ENCODE measurements around the gene TYRP1. TPM values are rescaled to one million over a fixed set of nuclear protein-coding genes. Genes with fewer than 3 reads are reported as not detected.
A peak's percentile ranks its signal among the peaks of the same experiment; 100 is the strongest.

TYRP1 gene
- total RNA-seq, 1 experiment from 2014 or later: 3.4 TPM

DNA sequence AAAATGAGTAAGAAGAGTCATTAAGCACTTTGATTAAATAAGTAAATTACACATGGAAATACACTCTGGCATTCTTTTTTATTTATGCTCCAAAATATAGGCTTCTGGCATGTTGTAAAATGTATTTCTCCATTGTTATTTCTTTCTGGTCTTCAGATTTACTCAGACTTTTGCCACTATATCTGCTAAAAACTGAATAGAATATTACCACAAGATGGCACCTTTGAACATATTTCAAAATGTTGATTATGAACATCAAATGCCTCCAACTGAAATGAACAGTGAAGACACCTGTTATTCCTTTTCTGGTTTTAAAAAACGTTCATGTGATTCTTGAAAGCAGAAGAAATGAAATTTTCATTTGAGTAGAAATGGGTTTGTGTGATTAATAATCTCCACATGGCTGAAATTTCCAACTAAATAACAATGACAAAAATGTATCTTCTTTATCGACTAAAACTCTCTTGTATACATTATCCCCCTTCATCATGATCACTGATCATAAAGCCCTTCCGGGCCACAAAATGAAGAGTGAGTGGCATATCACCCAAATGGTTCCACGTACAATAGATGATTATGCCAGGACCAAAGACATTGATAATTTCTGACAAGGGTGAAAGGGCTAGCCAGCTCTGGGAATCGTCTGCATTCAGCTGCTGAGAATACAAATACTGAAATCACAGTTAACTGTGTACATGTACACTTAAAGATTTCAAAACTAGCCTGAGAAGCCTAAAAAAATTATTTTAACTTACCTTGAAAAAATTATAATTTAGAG, 23.8 kb downstream of the TYRP1 start:
- Histone ChIP-seq H3K36me3 (no peaks in the 10 kb centered on the region), H3K9me3 (peaks cover 4% of the 10 kb centered on the region), H3K4me3 (no peak overlapping the region), H3K27me3 (peaks cover 10% of the 10 kb centered on the region)
- DNase-seq: no peak

GRCh38 chr9:12717907-12718306, 24.7 kb downstream of the TYRP1 start:
- Histone ChIP-seq H3K4me3 (no peak overlapping the region), H3K9me3 (no peaks in the 10 kb centered on the region), H3K36me3 (no peaks in the 10 kb centered on the region), H3K27me3 (peaks cover 10% of the 10 kb centered on the region)
- no peak for DNase-seq

DNA sequence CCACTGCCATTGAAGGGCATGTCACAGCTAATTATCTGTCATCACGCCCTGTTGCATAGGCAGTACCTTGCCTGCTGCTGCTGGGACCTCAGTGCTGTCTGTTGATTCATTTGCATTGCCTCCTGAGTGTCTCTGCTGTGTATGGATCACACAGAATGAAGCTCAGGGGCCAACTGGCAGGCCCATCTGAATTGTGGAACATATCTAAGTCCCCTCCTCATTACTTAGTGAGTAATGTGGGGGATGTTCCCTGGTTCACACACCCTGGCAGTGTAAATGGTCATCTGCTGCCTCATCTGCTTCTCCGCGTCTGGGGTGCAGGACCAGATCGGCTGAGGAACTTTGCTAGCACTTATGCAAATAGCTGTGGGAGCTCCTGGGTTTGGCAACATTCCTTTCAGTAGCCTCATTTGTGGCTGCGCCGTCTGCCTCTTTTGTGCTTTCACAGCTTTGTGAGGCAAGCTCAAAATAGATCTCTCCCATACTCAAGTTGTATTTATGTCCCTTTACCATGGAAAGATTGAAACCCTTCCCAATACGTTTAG, 25.4 kb downstream of the TYRP1 start:
- Histone ChIP-seq H3K27me3 (peaks cover 10% of the 10 kb centered on the region), H3K4me3 (no peak overlapping the region), H3K9me3 (no peaks in the 10 kb centered on the region), H3K36me3 (no peaks in the 10 kb centered on the region)
- DNase-seq: peak; percentile 52

DNA sequence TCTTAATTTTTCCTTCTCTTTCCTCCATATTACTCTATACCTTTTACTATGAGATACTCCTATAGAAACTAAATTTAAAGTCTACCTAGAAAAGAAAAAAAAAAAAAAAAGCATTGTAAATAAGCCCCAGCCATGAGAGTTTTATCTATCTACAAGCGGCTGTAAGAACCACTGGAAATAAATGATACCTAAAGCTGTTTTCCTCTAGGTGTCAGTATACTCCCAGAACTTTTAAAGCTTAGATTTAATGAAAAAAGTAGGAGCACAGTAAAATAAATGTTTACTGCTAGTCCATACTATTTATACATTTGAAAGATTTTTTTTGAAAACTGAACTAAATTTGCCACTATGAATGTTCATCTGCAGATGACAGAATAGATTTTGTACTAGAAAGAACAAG, 26.2 kb downstream of the TYRP1 start:
- H3K36me3 ChIP-seq: no peaks in the 10 kb centered on the region
- DNase-seq: no peak
- H3K27me3 ChIP-seq: peaks cover 10% of the 10 kb centered on the region
- H3K4me3 ChIP-seq: no peak overlapping the region
- H3K9me3 ChIP-seq: no peaks in the 10 kb centered on the region

- Histone ChIP-seq H3K36me3 (no peaks in the 10 kb centered on the region), H3K4me3 (no peak overlapping the region), H3K27me3 (peaks cover 9% of the 10 kb centered on the region), H3K9me3 (no peaks in the 10 kb centered on the region)
- DNase-seq: no peak
Measured at GRCh38 chr9:12720551-12720950, 27.4 kb downstream of the TYRP1 start.

GRCh38 chr9:12722131-12722530, 28.9 kb downstream of the TYRP1 start:
- H3K36me3 ChIP-seq: no peaks in the 10 kb centered on the region
- no peak for DNase-seq
- no peaks in the 10 kb centered on the region for H3K27me3 ChIP-seq
- no peak overlapping the region for H3K4me3 ChIP-seq
- no peaks in the 10 kb centered on the region for H3K9me3 ChIP-seq

DNA sequence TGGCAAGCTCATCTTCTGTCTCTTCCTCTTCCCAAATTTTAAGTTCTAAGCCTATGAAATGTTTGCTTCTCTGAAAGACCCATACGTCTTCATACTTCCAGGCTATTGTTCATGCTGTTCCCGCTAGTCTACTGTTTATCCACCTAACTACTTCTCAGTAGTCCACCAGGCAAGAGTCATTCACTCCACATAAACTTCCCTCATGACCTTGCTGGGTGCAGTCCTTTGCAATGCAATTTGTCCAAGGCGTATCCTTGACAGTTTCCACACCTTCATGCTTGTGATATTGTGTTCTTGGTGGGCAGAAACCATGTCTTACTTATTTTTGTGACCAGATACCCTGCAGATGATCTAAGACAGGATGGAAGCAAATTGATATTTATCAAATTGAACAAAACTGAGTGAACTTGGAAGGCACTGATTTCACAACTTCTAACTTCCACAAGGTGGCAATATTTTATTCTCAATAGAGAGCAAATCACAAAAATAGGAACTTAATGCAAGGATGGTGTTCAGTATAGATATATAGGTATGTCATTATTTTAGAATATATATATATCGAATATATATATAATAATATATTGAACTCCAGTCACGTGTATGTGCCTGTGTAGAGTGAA, 30.3 kb downstream of the TYRP1 start:
- DNase-seq: no peak
- no peak overlapping the region for H3K4me3 ChIP-seq
- no peaks in the 10 kb centered on the region for H3K36me3 ChIP-seq
- H3K9me3 ChIP-seq: no peaks in the 10 kb centered on the region
- H3K27me3 ChIP-seq: no peaks in the 10 kb centered on the region

- H3K9me3 ChIP-seq: no peaks in the 10 kb centered on the region
- DNase-seq: no peak
- no peak overlapping the region for H3K4me3 ChIP-seq
- H3K27me3 ChIP-seq: no peaks in the 10 kb centered on the region
- H3K36me3 ChIP-seq: no peaks in the 10 kb centered on the region
Measured at GRCh38 chr9:12726795-12727194, 33.6 kb downstream of the TYRP1 start.

DNA sequence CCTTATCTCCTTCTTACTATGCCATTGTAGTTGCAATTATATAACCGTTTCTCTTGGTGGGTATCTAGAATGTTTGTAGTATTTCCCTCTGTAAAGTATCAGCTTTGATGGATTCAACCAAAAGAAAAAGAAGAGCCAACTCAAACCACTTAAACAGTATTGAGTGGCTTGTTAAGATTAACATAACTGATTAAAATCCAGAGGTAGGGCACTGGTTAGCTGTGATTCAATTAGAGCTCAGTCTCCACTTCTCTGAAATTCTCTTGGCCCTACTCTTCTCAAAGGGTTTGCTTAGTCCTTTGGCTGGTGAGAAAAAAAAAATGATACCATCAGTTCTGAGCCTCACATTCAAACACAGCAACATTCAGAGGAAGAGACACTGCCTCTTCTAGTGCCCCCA, 37.0 kb downstream of the TYRP1 start:
- no peak for DNase-seq
- Histone ChIP-seq H3K4me3 (no peak overlapping the region), H3K36me3 (no peaks in the 10 kb centered on the region), H3K9me3 (peaks cover 13% of the 10 kb centered on the region), H3K27me3 (no peaks in the 10 kb centered on the region)

DNA sequence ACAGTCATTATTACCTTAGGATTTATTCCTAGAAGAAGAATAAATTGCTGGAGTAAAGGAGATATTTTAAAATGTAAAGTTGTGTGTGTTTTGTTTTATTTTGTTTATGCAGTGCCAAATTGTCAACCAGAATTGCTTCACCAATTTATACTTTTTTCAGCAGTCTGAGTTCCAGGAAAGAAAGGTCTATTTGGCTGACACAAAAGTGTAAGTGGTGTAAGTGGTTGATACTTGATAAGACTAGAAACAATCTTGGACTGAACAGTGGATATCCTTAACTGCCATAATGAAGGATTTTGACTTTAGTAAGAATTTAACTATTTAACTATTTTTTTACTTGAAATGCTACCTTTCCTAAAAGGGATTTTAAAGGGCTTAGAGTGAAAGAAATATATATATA, 37.7 kb downstream of the TYRP1 start:
- Histone ChIP-seq H3K36me3 (no peaks in the 10 kb centered on the region), H3K4me3 (no peak overlapping the region), H3K27me3 (no peaks in the 10 kb centered on the region), H3K9me3 (peaks cover 14% of the 10 kb centered on the region)
- no peak for DNase-seq

DNA sequence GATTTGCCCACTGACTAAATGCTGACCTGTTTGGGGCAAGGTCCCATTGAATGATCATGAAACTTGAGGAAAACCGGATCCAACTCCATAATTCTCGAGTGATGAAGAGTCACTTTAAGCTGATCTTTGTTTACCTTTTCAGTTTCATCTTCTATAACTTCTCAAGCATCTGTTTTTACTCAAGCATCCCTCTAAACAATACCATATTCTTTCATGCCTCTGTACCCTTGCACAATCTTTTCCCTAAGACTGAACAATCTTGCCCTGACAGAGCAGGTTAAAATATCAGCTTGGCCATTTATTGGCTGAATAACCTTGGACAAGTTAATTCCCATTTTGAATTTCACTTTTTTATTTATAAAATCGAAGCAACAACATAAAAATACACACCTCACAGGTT, 39.8 kb downstream of the TYRP1 start:
- H3K4me3 ChIP-seq: no peak overlapping the region
- H3K9me3 ChIP-seq: peaks cover 14% of the 10 kb centered on the region
- H3K27me3 ChIP-seq: no peaks in the 10 kb centered on the region
- no peak for DNase-seq
- H3K36me3 ChIP-seq: no peaks in the 10 kb centered on the region

- H3K4me3 ChIP-seq: no peak overlapping the region
- no peaks in the 10 kb centered on the region for H3K36me3 ChIP-seq
- H3K9me3 ChIP-seq: peaks cover 14% of the 10 kb centered on the region
- H3K27me3 ChIP-seq: no peaks in the 10 kb centered on the region
- no peak for DNase-seq
Measured at GRCh38 chr9:12735665-12736064, 42.5 kb downstream of the TYRP1 start.

DNA sequence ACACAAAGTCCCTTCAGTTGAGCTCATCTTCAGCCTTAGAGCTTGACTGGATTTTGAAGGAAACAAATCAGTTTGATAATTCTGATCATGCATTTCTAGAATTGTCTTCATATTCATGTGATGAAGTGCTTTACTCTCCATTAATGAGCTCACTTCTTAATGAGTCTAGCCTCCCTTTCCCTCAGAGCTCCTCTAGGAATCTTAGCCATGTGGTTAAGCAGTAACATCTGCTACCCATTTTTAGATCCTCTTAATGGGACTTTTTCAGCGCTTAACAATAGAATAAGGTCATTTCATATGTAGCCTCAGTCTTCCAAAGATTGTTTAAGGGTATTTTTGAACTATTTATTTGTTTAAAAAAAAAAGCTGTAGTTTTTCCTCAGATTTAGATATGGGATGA, 44.7 kb downstream of the TYRP1 start:
- no peak for DNase-seq
- Histone ChIP-seq H3K27me3 (no peaks in the 10 kb centered on the region), H3K9me3 (peaks cover 18% of the 10 kb centered on the region), H3K36me3 (no peaks in the 10 kb centered on the region), H3K4me3 (no peak overlapping the region)

- peak; percentile 71 for DNase-seq
Measured at GRCh38 chr9:12739014-12739652, 45.9 kb downstream of the TYRP1 start.

DNA sequence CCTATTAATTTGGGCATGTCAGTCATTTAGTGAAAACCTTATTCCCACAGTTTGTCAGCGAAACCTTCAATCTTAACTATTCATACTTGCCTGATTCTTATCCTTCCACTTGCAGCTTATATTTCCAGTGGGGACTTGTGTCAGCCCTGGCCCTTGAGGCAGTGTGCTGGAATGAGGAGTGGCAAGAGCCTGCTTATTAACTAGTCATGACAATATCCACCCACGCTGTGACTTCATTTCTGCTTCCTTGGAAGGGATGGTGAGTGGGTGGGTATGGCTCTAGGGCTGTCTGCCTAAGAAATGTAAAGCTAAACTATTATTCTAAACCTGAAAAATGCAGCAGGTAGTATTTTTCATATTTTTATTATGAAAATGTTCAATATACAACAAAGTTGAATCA, 47.7 kb downstream of the TYRP1 start:
- no peaks in the 10 kb centered on the region for H3K36me3 ChIP-seq
- peak; percentile 94 for DNase-seq
- H3K9me3 ChIP-seq: peaks cover 5% of the 10 kb centered on the region
- no peaks in the 10 kb centered on the region for H3K27me3 ChIP-seq
- no peak overlapping the region for H3K4me3 ChIP-seq

More at GRCh38 chr9:12739014-12739652, 45.9 kb downstream of the TYRP1 start:
- peaks cover 15% of the 10 kb centered on the region for H3K9me3 ChIP-seq
- no peaks in the 10 kb centered on the region for H3K36me3 ChIP-seq
- H3K4me3 ChIP-seq: no peak overlapping the region
- H3K27me3 ChIP-seq: no peaks in the 10 kb centered on the region

- H3K4me3 ChIP-seq: no peak overlapping the region
- peak; percentile 65 for DNase-seq
- H3K27me3 ChIP-seq: no peaks in the 10 kb centered on the region
- no peaks in the 10 kb centered on the region for H3K36me3 ChIP-seq
- H3K9me3 ChIP-seq: peaks cover 8% of the 10 kb centered on the region
Measured at GRCh38 chr9:12748016-12748415, 54.8 kb downstream of the TYRP1 start.

- no peak overlapping the region for H3K4me3 ChIP-seq
- H3K9me3 ChIP-seq: peaks cover 8% of the 10 kb centered on the region
- no peak for DNase-seq
- H3K27me3 ChIP-seq: no peaks in the 10 kb centered on the region
- no peaks in the 10 kb centered on the region for H3K36me3 ChIP-seq
Measured at GRCh38 chr9:12748954-12749353, 55.8 kb downstream of the TYRP1 start.

Measured in MG63 (cell line).